GM21786 (cell line): ENCODE measurements around the gene PHLDB2.

ENCODE experiments used
- ATAC-seq: cut with Tn5 transposase; IDR thresholded peaks from one replicate; pipeline ENCODE4 v1.9.1; 2021; ENCODE audit not compliant: unreplicated experiment

Gene PHLDB2

GRCh38 chr3:111956995-111957734, 98.1 kb downstream of the PHLDB2 start:
- no peak for ATAC-seq

GRCh38 chr3:111961461-111962164, 102.5 kb downstream of the PHLDB2 start:
- ATAC-seq, result no peak

DNA sequence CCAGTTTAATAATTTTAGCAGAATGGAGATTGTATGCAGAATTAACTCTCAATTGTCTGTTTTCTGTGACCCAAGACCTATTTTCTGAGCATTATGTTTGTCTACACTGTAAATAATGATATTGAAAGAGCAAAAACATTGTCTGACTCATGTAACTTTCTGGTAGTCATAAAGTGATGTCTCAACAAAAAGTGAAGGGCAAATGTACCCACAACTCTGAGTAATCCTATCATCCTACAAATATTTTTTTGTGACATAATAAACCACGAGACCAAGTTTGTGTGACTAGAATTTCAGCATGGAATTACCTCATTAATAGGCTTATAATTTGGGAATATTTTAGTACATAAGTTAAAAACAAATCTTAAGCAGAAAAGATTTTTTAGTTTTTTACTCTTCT, 104.4 kb downstream of the PHLDB2 start:
- no peak for ATAC-seq

- no peak for ATAC-seq
Measured at GRCh38 chr3:111965484-111965883, 106.4 kb downstream of the PHLDB2 start.

GRCh38 chr3:111967068-111967467, 108.0 kb downstream of the PHLDB2 start:
- no peak for ATAC-seq

- peak; percentile 97 for ATAC-seq
Measured at GRCh38 chr3:111967651-111968274, 108.7 kb downstream of the PHLDB2 start.

DNA sequence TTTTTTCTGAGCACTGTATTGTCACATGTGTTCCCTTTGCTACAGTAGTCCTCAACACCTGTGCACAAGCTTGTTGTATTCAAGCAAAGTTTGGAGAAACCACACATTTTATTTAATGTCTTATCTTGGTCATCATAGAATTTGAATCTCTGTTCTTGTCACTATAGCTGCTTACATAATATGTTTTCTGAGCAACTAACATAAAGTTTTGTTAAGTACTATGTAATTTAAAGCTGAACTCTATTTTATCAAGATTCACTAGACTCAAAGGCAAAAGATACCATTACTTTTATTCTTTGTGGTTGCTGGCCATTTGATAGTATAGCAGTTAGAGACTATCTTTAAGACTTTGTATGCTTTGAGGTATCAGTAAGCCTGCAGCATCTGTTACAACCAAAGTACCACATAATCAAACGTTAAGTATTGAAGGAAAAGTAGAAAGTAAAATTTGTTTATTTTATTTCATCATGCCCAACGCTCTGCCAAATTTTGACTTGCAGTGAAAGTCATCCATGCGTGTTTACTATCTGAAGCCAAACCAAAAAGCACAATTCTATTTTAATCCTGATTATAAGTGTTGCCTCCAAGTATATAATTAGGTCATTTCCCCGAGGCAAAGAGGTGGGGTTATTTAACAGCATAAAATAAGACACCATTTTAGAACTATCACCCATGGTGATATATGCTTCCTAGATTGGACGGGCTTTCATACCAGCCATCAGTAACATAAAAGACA, 109.4 kb downstream of the PHLDB2 start:
- ATAC-seq, result no peak

- no peak for ATAC-seq
Measured at GRCh38 chr3:111970376-111970775, 111.3 kb downstream of the PHLDB2 start.

GRCh38 chr3:111971533-111972130, 112.6 kb downstream of the PHLDB2 start:
- no peak for ATAC-seq

DNA sequence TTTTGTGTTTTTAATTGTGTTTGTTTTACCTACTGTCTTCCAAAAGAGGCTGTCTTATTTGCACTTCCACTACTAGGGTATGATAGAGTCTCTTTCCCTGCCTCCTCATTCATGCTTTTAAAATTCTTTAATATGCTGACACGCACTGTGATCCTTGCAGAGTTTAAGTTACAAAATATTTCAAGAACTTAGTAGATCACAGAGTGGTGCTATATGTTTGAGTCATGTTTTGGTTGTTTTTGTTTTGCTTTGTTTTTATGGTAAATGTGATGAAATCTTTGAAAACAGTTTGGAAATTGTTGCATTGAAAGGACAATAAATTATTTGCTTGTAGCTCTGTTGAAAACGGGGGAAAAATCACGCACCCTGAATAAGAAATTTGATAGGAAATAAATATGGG, 113.8 kb downstream of the PHLDB2 start:
- no peak for ATAC-seq

DNA sequence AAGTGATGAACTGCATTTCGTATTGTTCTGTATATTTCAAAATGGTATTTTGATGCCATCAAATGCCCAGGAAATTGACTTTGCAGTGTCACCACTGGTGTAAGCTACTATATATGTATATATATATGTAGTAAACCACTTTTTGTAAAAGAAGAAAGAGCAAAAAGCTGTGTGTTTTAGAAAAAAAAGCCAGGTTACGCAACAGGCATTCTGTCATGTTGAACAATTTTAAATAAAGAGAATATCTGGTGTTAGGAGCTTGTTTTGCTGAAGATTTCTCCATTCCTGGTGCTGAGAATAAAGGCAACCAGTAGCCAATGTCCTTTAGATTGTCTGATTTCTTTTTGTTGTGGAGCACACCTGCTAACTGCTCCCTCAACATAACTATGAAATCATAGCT, 116.1 kb downstream of the PHLDB2 start:
- ATAC-seq, result no peak

DNA sequence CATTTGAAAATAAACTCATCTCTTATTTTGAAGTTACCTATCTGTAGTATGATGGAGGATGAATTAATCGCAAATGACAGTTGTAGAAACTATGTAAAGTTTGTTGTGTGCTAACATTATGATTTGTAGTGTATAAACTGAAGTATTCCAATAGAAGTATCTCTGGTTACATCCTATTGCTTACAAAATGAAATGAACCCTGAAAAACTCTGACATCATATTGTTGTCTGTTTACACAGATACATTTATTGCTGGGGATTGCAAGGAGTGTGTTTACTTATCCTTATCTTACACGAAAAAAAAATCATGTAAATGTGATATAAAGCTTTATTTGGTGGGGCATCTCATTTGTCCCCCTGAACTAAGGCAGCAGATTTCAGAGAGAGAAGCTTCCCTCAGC, 117.2 kb downstream of the PHLDB2 start:
- no peak for ATAC-seq

GRCh38 chr3:111978583-111979433, 119.7 kb downstream of the PHLDB2 start, which contains the start of gene ABHD10:
ABHD10 (plus strand) TSS chr3:111979026; CDS start chr3:111979062, 36 bp downstream.
- ATAC-seq, result peak; percentile 94

DNA sequence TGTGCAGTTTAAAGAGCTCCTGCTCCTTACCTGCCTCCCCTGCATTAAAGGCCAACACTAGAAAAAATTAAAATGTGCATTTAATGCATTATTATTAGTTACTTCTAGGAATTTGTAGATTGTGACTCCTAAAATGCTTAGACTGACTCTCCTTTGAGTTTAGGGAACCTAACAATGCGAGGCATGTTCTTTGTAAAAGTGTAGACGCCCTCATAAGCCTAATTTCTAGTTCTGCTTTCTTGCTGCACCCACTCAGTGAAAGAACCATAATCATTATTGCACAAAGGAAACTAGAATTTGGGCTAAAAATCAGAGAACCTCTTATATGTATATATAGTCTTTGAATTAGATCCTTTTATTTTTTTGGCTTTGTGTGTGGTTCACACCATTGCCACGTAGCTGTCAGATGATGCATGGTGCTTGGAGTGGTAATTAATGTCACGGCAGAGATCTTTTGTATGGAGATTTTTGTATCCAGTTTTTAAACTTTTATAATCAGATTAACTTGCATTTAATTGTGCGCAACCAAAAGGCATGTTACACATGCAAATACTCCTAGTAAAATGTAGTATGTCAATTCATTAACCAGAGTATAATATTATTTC, 120.5 kb downstream of the PHLDB2 start:
- ATAC-seq, result peak; percentile 38

- ATAC-seq, result no peak
Measured at GRCh38 chr3:111980716-111981456, 121.8 kb downstream of the PHLDB2 start.

DNA sequence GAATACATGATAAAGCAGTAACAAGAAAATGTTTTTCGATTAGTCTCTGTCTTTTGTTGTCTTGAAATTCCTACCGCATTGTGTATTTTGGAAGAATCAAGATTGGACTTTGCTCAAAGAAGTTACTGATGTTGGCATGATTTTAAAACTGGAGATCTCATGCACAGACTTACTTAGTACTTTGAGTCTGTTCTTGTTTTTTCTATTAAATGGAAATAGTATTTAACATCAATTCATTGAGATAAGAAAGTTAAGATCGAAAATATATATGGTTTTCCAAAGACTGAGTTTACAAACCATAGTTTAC, 122.3 kb downstream of the PHLDB2 start:
- ATAC-seq, result no peak

DNA sequence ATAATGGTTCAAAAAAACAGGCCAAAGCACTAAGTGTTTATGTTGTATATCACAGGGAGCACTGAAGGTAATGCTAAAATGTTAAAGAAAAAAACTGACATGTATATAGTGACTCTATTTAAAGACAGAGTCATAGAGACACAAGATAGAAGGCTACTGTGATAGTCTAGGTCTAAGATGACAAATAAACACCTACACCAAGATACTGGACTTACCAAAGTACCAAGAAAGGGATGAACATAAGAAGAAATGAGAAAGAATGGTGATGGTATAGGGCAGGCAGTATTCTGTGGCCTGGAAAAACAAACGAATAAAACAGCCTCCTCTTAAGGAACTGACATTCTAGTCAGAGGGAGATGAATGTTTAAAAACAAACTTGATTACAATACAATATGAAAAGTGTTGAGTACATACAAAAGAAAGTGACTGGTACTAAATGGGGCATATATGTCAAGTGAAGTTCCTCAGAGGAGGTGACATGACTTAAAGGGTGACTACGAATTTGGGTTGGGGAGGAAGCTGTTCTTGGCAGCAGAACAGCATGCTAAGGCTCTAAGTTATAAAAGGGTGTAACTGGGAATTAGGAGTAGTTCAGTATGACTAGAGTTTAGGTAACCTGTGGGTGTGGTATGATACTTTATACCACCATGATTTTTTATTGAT, 125.7 kb downstream of the PHLDB2 start:
- ATAC-seq, result no peak

DNA sequence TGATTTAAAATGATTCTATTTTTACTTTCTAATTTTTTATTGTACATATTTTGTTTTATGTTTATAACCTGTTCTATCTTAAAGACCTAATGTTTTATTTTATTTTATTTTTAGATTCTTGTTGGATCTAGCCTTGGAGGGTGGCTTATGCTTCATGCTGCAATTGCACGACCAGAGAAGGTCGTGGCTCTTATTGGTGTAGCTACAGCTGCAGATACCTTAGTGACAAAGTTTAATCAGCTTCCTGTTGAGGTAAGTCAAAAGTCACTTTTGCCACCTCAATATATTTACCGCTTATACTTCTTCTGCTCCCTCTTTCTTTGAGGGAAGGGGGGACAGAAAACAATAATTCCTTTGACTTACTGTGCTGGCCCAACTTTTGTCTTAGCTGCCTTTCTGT, 127.7 kb downstream of the PHLDB2 start:
- no peak for ATAC-seq
